Heart left ventricle (tissue), 16 donors: ENCODE measurements around the gene GLDC. TPM values are rescaled to one million over a fixed set of nuclear protein-coding genes. Genes with fewer than 3 reads are reported as not detected.

Experiments used
- ATAC-seq, 4 donors: fragments of 200-7000 bp; cut with Tn5 transposase; one replicate each; pipeline ENCODE4 v1.9.1; 2020 to 2022; ENCODE audit warnings: moderate library complexity in 4 of 4, mild to moderate bottlenecking in 3 of 4, moderate number of reproducible peaks in 1 of 4
- DNase-seq, 5 donors: peaks; one replicate each; pipeline ENCODE4 v3.0.0-alpha.2; 2020
- H3K27ac ChIP-seq, 12 donors: fragments of 200-600 bp; sonication (generic) in 4 of 12; one replicate each; pipeline versions ENCODE4 v1.5.0 to v1.8.0; 2016 to 2022; ENCODE audit warnings: mild to moderate bottlenecking in 2 of 12
- H3K27me3 ChIP-seq, 9 donors: fragments of 200-600 bp; sonication (generic) in 2 of 9; one replicate each; pipeline versions ENCODE4 v1.5.1 to v1.8.0; 2016 to 2022; ENCODE audit warnings: mild to moderate bottlenecking in 3 of 9
- H3K36me3 ChIP-seq, 9 donors: fragments of 200-600 bp; sonication (generic) in 2 of 9; one replicate each; pipeline versions ENCODE4 v1.5.0 to v1.8.0; 2018 to 2022; ENCODE audit warnings: mild to moderate bottlenecking in 2 of 9
- H3K4me1 ChIP-seq, 12 donors: fragments of 200-600 bp; sonication (generic) in 4 of 12; one replicate each; pipeline versions ENCODE4 v1.5.0 to v1.8.0; 2016 to 2022; ENCODE audit warnings: mild to moderate bottlenecking in 3 of 12
- H3K4me3 ChIP-seq, 12 donors: fragments of 200-600 bp; sonication (generic) in 4 of 12; one replicate each; pipeline versions ENCODE4 v1.5.0 to v1.8.0; 2017 to 2022; ENCODE audit warnings: mild to moderate bottlenecking in 9 of 12, moderate library complexity in 4 of 12
- H3K9me3 ChIP-seq, 12 donors: fragments of 200-600 bp; sonication (generic) in 4 of 12; one replicate each; pipeline versions ENCODE4 v1.5.0 to v1.8.0; 2016 to 2022; ENCODE audit warnings: mild to moderate bottlenecking in 1 of 12
- CTCF ChIP-seq, 12 donors: fragments of 200-600 bp; sonication (generic) in 4 of 12; IDR thresholded peaks; one replicate each; pipeline versions ENCODE4 v1.5.0 to v1.8.0; 2018 to 2022; ENCODE audit warnings: antibody characterized with exemption in 12 of 12, mild to moderate bottlenecking in 5 of 12
- POLR2A ChIP-seq, 2 donors: fragments of 450-650 bp; IDR thresholded peaks; one replicate each; pipeline ENCODE4 v1.6.1; 2017; ENCODE audit warnings: antibody characterized with exemption in 2 of 2, mild to moderate bottlenecking in 2 of 2, moderate library complexity in 2 of 2
- WGBS, 4 donors: extraction: QIAGEN DNeasy Blood & Tissue Kit in 2 of 4; methylation state at CpG; one replicate each; pipeline versions ENCODE4 v1.1.5 to v1.1.7; 2013 to 2018; 5-methylcytosine and 5-hydroxymethylcytosine counted together
- intact Hi-C, 10 donors: fragments of 100-400 bp; cut with DNase I; formaldehyde crosslinking; loops; one replicate each; pipeline versions ENCODE4 v1.11.1 to v1.14.2; 2022
- polyA plus RNA-seq, 2 donors: library from polyadenylated mRNA; stranded (reverse); fragments of 200-250 nt; gene quantifications; one replicate each; pipeline ENCODE4 v1.2.3, GENCODE V29; 2013
- total RNA-seq, 9 donors: library from RNA; depleted of rRNA in 2 of 9; stranded (reverse); fragments of >200 nt in 2 of 9; fragmentation: NEBNext Ultra II Directional in 3 of 9; extraction: Animal tissue kit (Norgen Biotek cat#: 25700) in 3 of 9; gene quantifications; one replicate each; pipeline versions ENCODE4 v1.1.0 to v1.2.4, GENCODE V29; 2016 to 2023
- donor health status: ischemic (EF 13 %, LVEDD 7.1; RV severe dilation, severe dysfunction).
- donor health status: healthy with polysubstance abuse.
- donor health status: DM: no; HTN: yes; CAD: no.
- donor health status: DM: no; HTN: no; CAD: no.
- donor health status: ischemic (EF 25% LVEDD 6.9; RV normal size, moderate dysfunction).
- donor health status: ischemic (EF 25% LVEDD 5.7; RV mildly dilated, moderate dysfunction).
- donor health status: healthy.
- donor health status: DM: yes; HTN: yes; CAD: no.
- donor health status: ischemic (EF 35%, LVEDD 5.7; RV mildly dilated, moderate dysfunction).
- donor health status: nonischemic (EF 11% LVEDD 7.7; RV severe dilation, severe dysfunction).
- donor health status: DM: yes; HTN: yes; CAD: no.
- donor health status: PGD.
- donor health status: ischemic (EF 29% LVEDD 5.4; RV normal size, mild dysfunction).
- donor health status: nonischemic (EF 23%, LVEDD 6.1; RV moderate dilation, normal function).

The GLDC gene
- total and polyA plus RNA-seq, 11 donors, result 0.26 to 0.53 TPM; not detected in 9

GRCh38 chr9:6564360-6564759 is 81.2 kb downstream of the GLDC start:
- no peaks in the 10 kb centered on the region for H3K27me3 ChIP-seq
- H3K36me3 ChIP-seq, result no peaks in the 10 kb centered on the region
- intact Hi-C loops, result no loop called here
- peak overlapping the region in 2 of 12 donors; percentile 26 to 65 for H3K27ac ChIP-seq
- no peaks in the 10 kb centered on the region for H3K9me3 ChIP-seq
- peak in 2 of 4 donors; percentile 38 to 60 for ATAC-seq
- H3K4me3 ChIP-seq, result no peak overlapping the region
- H3K4me1 ChIP-seq, result peaks cover 0 to 42% (median 0%) of the 10 kb centered on the region in 12 donors
- 82 to 86% (median 84%) methylated on average over 5 of the region's 5 CpGs for WGBS, 4 donors
- TF ChIP-seq CTCF (IDR thresholded peaks at IDR 0.05), result no peak
- no peak for TF ChIP-seq POLR2A (IDR thresholded peaks at IDR 0.05)
- no peak for DNase-seq

DNA sequence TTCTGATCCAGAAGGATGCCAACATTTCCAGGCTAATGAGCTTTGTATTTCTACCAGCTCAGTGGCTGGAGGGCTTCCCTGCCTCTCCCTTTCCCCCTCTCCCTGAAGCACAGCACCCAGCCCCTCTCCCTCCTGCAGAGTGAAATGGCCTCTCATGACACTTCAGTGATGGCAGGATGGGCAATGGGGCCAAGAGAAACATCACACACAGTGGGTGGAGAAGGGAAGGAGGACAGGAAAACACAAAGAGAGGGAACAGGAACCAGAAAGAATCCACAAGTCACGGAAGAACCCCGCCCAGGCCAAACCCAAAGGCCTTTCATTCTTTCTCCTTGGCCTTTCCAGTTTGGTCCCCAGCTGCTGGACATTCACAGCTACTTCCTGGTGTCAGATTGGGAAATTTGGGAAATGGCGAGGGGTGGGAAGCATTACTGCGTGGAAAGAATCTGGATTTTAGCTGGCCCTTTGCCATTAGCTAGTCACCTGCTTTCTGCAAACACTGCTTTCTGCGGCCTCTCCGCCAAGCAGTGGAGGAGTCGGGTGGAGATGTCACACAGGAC is 82.6 kb downstream of the GLDC start:
- Histone ChIP-seq H3K4me1 (peaks cover 0 to 42% (median 0%) of the 10 kb centered on the region in 12 donors), H3K27me3 (no peaks in the 10 kb centered on the region), H3K9me3 (no peaks in the 10 kb centered on the region), H3K27ac (no peak overlapping the region), H3K36me3 (no peaks in the 10 kb centered on the region), H3K4me3 (no peak overlapping the region)
- ATAC-seq, result peak in 2 of 4 donors; percentile 33 to 48
- TF ChIP-seq POLR2A (IDR thresholded peaks at IDR 0.05) (no peak), CTCF (IDR thresholded peaks at IDR 0.05) (no peak)
- 78 to 80% (median 79%) methylated on average over 7 of the region's 7 CpGs for WGBS, 4 donors
- intact Hi-C loops, result no loop called here
- no peak for DNase-seq

DNA sequence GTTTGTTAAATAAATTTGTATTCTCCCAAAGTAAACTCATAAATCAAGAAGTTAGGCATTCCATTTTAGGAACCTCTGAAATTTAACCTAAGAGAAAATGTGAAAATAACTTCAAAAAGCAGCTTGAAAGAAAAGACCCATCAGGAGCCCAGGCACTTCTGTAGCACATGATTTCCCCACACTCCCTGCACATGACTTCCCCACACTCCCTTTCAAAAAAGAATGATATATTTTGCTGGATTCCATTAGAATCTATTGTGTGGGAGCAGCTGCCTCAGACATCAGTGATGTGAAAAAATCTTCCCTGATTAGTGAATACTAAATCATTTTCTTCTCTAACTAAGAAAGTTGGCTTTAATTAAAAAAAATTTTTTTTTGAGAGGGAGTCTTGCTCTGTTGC is 83.3 kb downstream of the GLDC start:
- no peak overlapping the region for H3K27ac ChIP-seq
- TF ChIP-seq POLR2A (IDR thresholded peaks at IDR 0.05), result no peak
- no peak for TF ChIP-seq CTCF (IDR thresholded peaks at IDR 0.05)
- H3K36me3 ChIP-seq, result no peaks in the 10 kb centered on the region
- no peak overlapping the region for H3K4me3 ChIP-seq
- H3K4me1 ChIP-seq, result peaks cover 0 to 36% (median 0%) of the 10 kb centered on the region in 12 donors
- no peak for DNase-seq
- no peaks in the 10 kb centered on the region for H3K27me3 ChIP-seq
- H3K9me3 ChIP-seq, result no peaks in the 10 kb centered on the region
- intact Hi-C loops, result no loop called here
- no peak for ATAC-seq

DNA sequence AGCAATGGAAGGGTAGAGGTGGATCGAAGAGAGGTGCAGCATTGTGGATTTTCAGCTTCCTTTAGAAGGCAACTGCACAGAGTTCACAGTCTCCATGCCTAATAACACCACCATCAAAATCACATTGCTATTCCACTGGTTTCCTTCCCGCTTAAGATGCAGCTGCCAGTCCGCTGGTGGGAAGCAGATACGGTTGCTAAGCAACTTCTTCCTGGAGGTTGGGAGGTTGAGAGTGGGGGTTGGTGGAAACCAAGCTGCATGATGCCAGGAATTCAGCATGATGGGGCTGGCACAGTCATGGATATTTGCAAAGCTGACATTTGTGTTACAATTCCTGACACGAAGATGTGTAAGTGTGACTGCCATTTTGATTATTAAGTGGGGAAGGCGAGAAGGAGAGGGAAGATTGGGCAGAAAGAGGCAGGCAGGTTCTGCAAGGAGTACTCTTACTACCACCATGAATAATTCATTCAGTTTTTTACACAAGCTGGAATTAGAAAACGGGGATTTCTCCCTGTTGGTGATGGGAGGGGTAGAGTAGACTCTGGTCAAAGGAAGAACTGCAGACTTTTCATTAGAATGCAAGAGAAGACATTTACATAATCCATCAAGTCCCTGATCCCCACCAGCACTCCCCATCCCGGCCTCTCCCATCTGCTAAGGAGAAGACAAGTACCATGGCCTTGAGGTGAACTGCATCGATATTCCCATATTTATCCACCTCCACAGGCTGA is 87.5 kb downstream of the GLDC start:
- Histone ChIP-seq H3K4me1 (peaks cover 0 to 3% (median 0%) of the 10 kb centered on the region in 12 donors), H3K36me3 (no peaks in the 10 kb centered on the region), H3K4me3 (no peak overlapping the region), H3K9me3 (no peaks in the 10 kb centered on the region), H3K27me3 (no peaks in the 10 kb centered on the region), H3K27ac (no peak overlapping the region)
- DNase-seq (no peak), ATAC-seq (peak in 1 of 4 donors; percentile 34)
- 56 to 62% (median 58%) methylated on average over 9 of the region's 9 CpGs for WGBS, 4 donors
- intact Hi-C loops, result no loop called here
- TF ChIP-seq CTCF (IDR thresholded peaks at IDR 0.05) (no peak), POLR2A (IDR thresholded peaks at IDR 0.05) (no peak)
